ENCODE results near the gene ULK2. TPM values are rescaled to one million over a fixed set of nuclear protein-coding genes. Genes with fewer than 3 reads are reported as not detected.

ULK2 gene
- total RNA-seq, 1 donor from 2014 or later, result 18.2 TPM

DNA sequence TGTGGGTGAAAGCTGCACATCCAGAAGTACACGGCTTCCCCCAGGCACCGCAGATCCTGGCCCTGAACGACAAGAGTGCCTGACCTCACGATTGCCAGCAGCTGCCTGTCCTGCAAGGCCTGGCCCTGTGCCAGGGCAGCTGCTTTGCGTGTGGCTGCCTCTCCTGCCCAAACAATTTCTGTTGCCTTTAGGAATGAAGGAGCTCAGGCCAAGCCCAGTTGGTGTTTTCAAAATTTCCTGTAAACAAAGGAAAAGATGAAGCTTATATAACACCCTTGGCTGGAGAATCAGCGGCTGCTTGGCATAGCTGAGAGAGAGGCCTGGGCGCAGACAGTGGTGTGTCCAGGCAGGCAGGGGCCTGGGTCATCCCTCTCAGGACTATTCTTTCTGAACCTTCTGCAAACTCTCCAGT is 139.6 kb downstream of the ULK2 start:
- Mint-ChIP-seq H3K4me1 (peaks cover 2% of the 10 kb centered on the region), H3K36me3 (ENCODE audit: low read depth) (no peaks in the 10 kb centered on the region), H3K27ac (no peak overlapping the region), H3K9me3 (no peaks in the 10 kb centered on the region), H3K27me3 (peaks cover 11% of the 10 kb centered on the region), H3K4me3 (no peak overlapping the region)
- no peak for DNase-seq
- intact Hi-C loops (cut with micrococcal nuclease), result no loop called here

DNA sequence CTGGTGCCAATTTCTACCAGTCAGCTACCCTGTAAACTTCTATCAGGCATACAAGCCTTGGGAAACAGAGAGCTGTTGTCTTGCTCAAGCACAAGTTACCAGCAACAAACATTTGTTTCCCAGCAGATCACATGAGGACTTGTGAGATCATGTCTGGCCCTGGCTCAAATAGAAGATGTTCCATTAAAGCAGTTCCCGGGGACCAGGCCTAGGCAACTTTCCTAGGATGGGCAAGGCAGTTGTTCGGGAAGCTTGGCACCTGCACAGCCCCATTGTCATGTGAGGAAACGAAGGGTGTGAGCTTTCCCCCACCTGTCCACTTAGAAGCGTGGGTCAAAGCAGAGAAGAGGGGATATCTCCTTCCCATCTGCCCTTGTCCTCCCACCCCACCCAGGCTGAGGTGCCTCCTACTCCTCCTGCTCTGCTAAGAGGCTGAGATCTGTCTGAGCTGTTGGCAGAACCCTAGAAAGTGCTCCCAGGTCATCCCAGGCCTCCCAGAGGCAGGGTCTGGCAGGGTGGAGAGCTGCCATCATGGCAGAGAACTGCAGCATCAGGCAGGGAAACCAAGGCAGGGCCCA is 140.1 kb downstream of the ULK2 start:
- H3K27me3 Mint-ChIP-seq, result peaks cover 11% of the 10 kb centered on the region
- DNase-seq, result no peak
- H3K9me3 Mint-ChIP-seq, result no peaks in the 10 kb centered on the region
- H3K4me3 Mint-ChIP-seq, result no peak overlapping the region
- H3K36me3 Mint-ChIP-seq (ENCODE audit: low read depth), result no peaks in the 10 kb centered on the region
- peaks cover 2% of the 10 kb centered on the region for H3K4me1 Mint-ChIP-seq
- H3K27ac Mint-ChIP-seq, result no peak overlapping the region
- intact Hi-C loops (cut with micrococcal nuclease), result no loop called here

DNA sequence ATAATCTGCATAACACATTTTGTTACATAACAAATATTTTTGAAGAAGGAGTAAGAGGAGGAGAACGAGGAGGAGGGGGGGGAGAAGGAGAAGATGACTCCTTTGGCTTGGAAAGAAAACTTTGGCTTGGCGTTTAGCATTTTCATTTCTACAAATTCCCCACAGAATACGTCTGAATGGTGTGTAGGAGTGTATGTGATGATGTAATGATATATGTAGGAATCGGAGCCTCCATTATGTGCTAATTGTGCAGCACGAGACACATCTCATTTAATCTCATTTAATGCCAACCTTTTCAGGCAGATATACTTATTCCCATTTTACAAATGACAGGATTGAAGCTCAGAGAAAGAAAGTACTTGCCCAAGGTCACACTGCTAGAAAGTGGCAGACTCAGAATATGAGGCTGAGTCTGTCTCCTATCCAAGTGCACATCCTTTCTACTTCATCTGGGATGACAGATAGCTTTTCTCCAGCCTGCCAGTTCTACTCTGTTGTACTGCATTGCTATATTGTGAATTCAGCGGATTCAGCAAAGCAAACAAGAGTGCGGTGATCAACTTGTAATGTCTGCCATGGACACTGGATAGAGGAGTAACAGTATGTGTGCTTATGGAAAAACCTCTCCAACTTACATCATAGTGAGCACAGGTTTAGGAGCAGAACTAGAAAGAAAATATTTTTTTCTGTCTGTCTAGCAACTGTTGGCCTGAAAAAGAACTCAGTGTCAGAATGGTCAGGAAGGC is 140.9 kb downstream of the ULK2 start:
- Mint-ChIP-seq H3K27me3 (peaks cover 12% of the 10 kb centered on the region), H3K4me1 (peaks cover 2% of the 10 kb centered on the region), H3K36me3 (ENCODE audit: low read depth) (no peaks in the 10 kb centered on the region), H3K9me3 (no peaks in the 10 kb centered on the region), H3K4me3 (no peak overlapping the region), H3K27ac (no peak overlapping the region)
- intact Hi-C loops (cut with micrococcal nuclease), result no loop called here
- DNase-seq, result no peak

DNA sequence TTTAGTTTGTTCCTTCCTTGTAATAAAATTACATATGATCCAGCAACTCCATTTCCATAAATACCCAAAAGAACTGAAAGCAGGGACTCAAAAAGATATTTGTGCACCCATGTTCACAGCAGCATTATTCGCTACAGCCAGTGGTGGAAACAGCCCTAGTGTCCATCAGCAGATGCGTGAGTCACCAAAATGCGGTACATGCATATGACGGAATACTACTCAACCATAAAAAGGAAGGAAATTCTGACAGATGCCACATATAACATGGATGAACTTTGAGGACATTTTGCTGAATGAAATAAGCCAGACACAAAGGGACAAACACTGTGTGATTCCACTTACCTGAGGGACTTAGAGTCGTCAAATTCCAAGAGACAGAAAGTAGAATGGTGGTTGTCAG is 142.2 kb downstream of the ULK2 start:
- Mint-ChIP-seq H3K36me3 (ENCODE audit: low read depth) (no peaks in the 10 kb centered on the region), H3K9me3 (no peaks in the 10 kb centered on the region), H3K4me3 (no peak overlapping the region), H3K4me1 (peaks cover 2% of the 10 kb centered on the region), H3K27me3 (peaks cover 12% of the 10 kb centered on the region), H3K27ac (no peak overlapping the region)
- intact Hi-C loops (cut with micrococcal nuclease), result no loop called here
- DNase-seq, result no peak

DNA sequence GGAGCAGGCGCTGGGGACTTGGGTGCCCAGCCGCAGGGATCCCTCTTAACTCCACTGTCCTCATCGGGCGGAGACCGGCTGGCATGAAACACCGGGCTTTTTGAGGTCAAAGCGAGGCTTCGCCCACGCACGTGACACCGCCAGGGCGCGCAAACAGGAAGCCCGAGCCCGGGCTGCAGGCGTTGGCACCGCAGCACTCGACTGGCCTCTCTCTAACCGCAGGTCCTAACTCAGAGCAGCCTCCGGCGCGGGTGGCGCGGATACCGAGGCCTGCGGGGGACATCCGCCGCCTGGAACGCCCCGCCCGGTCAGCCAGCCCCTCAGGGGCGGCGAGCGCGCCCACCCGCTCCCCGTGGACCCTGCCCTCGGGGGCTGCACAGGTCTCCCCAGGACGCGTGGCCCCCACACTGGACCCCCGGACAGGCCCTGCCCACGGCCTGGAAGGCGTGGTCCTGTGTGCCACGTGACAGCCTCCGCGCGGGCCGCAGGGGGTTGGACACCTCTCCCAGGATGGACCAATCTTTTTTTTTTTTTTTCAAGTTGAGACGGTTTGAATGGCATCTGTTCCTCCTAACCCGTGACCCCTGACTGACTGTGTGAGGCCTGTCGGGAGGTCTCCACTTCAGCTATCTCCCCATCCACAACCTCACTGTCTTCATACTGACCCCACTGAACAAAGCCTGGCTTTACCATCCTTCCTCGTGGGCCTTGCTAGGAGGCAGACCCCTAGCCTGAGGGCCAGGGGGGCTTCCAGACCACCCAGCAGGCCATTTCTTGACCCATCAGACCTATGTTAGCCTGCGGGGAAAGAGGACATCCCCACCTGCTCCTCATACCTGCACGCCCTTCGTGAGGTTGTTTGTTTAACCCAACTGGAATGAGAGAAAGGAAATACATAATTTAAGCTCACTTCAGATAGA is 143.0 kb downstream of the ULK2 start:
- Mint-ChIP-seq H3K4me1 (peaks cover 2% of the 10 kb centered on the region), H3K4me3 (no peak overlapping the region), H3K27ac (no peak overlapping the region), H3K36me3 (ENCODE audit: low read depth) (no peaks in the 10 kb centered on the region), H3K9me3 (no peaks in the 10 kb centered on the region), H3K27me3 (peaks cover 12% of the 10 kb centered on the region)
- DNase-seq, result no peak
- intact Hi-C loops (cut with micrococcal nuclease), result no loop called here

DNA sequence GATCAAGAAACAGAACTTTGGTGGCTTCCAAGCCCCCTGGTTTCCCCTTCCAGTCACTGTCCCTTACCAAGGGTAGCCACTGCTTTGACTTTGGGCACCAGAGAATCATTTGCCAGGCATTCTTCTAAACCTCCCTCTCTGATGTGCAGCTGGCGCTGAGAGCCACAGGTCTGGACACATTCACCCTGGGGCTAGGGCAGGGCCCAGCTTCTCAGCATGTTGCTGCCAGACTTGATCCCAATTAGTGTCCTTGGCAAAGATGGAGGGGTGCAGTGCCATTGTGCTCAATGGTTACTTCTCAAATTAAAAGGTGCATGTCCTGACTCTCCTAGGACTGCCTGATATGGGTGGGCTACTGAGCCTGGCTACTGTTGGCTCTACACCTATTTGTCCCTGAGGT is 143.8 kb downstream of the ULK2 start:
- DNase-seq, result no peak
- H3K4me3 Mint-ChIP-seq, result no peak overlapping the region
- H3K9me3 Mint-ChIP-seq, result no peaks in the 10 kb centered on the region
- intact Hi-C loops (cut with micrococcal nuclease), result no loop called here
- no peaks in the 10 kb centered on the region for H3K36me3 Mint-ChIP-seq (ENCODE audit: low read depth)
- H3K27ac Mint-ChIP-seq, result no peak overlapping the region
- peaks cover 2% of the 10 kb centered on the region for H3K4me1 Mint-ChIP-seq
- H3K27me3 Mint-ChIP-seq, result peaks cover 12% of the 10 kb centered on the region

Other genes starting within 250 kb of the ULK2 start
- gene ALDH3A2, start 219.2 kb downstream of the ULK2 start, total RNA-seq, result 32.8 and 34.3 TPM in 2 replicates
- not detected in 2 replicates for gene SLC47A2, start 151.4 kb downstream of the ULK2 start, total RNA-seq
- gene ALDH3A1, start 119.6 kb downstream of the ULK2 start, total RNA-seq, result not detected in 2 replicates
- 38.4 and 42.2 TPM in 2 replicates for gene AKAP10, start 109.9 kb upstream of the ULK2 start, total RNA-seq
- gene SPECC1, start 141.4 kb upstream of the ULK2 start, total RNA-seq, result 6.0 and 6.4 TPM in 2 replicates

Data from activated CD4-positive, alpha-beta T cell treated with anti-CD3 and anti-CD28 coated beads, Interleukin-2, amount 10 ng/mL, durations not matched to agents 24 days and 14 days (primary cell).